Activated T-cell treated with anti-CD3 and anti-CD28 coated beads, Interleukin-2, amount 50 U/mL, for 4 hours (primary cell): Measurements from ENCODE around the gene ADAMTS6. TPM values are rescaled to one million over a fixed set of nuclear protein-coding genes. Genes with fewer than 3 reads are reported as not detected.

Source experiments
- ATAC-seq, 2 donors: fragments of 200-7000 bp; cut with Tn5 transposase; one replicate each; pipeline ENCODE4 v1.10.0; 2021
- DNase-seq: peaks from one replicate; pipeline ENCODE4 v3.0.0-alpha.2; 2020
- H3K27me3 Mint-ChIP-seq: one replicate; pipeline ENCODE4 v1.8.0; 2021; ENCODE audit warnings: low read depth, mixed read lengths
- H3K36me3 Mint-ChIP-seq: one replicate; pipeline ENCODE4 v1.8.0; 2022; ENCODE audit warnings: mixed read lengths; ENCODE audit not compliant: insufficient read depth
- H3K4me1 Mint-ChIP-seq: one replicate; pipeline ENCODE4 v1.8.0; 2021; ENCODE audit warnings: low read depth, mixed read lengths
- H3K4me3 Mint-ChIP-seq: one replicate; pipeline ENCODE4 v1.8.0; 2021; ENCODE audit warnings: mild to moderate bottlenecking, moderate library complexity, mixed read lengths
- H3K9me3 Mint-ChIP-seq: one replicate; pipeline ENCODE4 v1.8.0; 2021; ENCODE audit warnings: mixed read lengths
- total RNA-seq, 3 donors: library from RNA; stranded (reverse); gene quantifications; one replicate each; pipeline ENCODE4 v1.2.1, GENCODE V29; 2021

ADAMTS6 gene
- total RNA-seq, 3 donors from 2014 or later = 0.27 to 0.63 (median 0.61) TPM

DNA sequence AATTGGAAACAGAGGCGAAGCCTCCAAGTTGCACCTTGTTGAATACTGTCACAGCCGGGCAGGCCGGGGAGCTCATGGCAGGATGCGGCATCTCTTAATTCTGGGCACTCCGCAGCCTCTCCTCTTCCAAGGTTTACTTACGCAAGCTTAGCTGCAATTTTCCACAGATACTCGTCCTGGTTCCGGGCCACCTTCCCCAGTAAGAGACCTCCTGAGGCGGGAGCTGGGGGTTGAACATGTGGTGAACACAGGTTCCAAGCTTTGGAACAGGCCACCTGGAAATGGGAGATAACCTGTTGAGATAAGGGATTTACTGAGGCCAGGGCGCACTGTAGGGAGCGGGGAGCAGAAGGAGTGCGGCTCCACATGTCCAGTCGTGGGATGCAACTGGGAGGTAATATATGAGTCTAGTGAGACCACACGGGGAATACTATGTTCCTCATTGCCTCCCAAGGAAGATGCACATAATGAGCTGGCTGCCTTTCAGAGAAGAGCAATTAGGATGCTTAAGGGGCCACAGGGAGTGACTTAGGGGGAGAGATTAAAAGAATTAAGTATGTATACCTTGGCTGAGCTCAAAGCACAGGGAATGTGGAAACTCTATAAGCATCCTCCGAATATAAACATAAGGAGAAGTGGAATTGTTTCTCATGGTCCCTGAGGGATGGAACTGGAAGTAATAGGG is 377.8 kb downstream of the ADAMTS6 start:
- H3K36me3 Mint-ChIP-seq = no peaks in the 10 kb centered on the region
- peak overlapping the region; percentile 70 for H3K4me3 Mint-ChIP-seq
- ATAC-seq = no peak
- DNase-seq = no peak
- H3K9me3 Mint-ChIP-seq = no peaks in the 10 kb centered on the region
- peaks cover 28% of the 10 kb centered on the region for H3K4me1 Mint-ChIP-seq
- H3K27me3 Mint-ChIP-seq = no peaks in the 10 kb centered on the region

- Mint-ChIP-seq H3K9me3 (no peaks in the 10 kb centered on the region), H3K4me1 (peaks cover 28% of the 10 kb centered on the region), H3K36me3 (no peaks in the 10 kb centered on the region), H3K27me3 (no peaks in the 10 kb centered on the region), H3K4me3 (peak overlapping the region; percentile 79)
- DNase-seq (peak; percentile 33), ATAC-seq (peak; percentile 82 to 87)
Observed at GRCh38 chr5:65102976-65103711, 378.6 kb downstream of the ADAMTS6 start.

GRCh38 chr5:65102371-65102975 is 379.2 kb downstream of the ADAMTS6 start:
- peak overlapping the region; percentile 79 for H3K4me3 Mint-ChIP-seq
- H3K9me3 Mint-ChIP-seq = no peaks in the 10 kb centered on the region
- ATAC-seq (peak in 1 of 2 donors; percentile 12), DNase-seq (no peak)
- H3K27me3 Mint-ChIP-seq = no peaks in the 10 kb centered on the region
- H3K36me3 Mint-ChIP-seq = no peaks in the 10 kb centered on the region
- H3K4me1 Mint-ChIP-seq = peaks cover 28% of the 10 kb centered on the region

- peak overlapping the region; percentile 79 for H3K4me3 Mint-ChIP-seq
- ATAC-seq (no peak), DNase-seq (no peak)
- H3K27me3 Mint-ChIP-seq = no peaks in the 10 kb centered on the region
- no peaks in the 10 kb centered on the region for H3K9me3 Mint-ChIP-seq
- no peaks in the 10 kb centered on the region for H3K36me3 Mint-ChIP-seq
- H3K4me1 Mint-ChIP-seq = peaks cover 28% of the 10 kb centered on the region
Observed at GRCh38 chr5:65101632-65102100, 380.1 kb downstream of the ADAMTS6 start.

GRCh38 chr5:65100911-65101631 is 380.6 kb downstream of the ADAMTS6 start:
- Mint-ChIP-seq H3K27me3 (no peaks in the 10 kb centered on the region), H3K4me3 (peak overlapping the region; percentile 22), H3K9me3 (no peaks in the 10 kb centered on the region), H3K4me1 (peaks cover 28% of the 10 kb centered on the region), H3K36me3 (no peaks in the 10 kb centered on the region)
- DNase-seq = no peak
- no peak for ATAC-seq

Other genes with a start within 250 kb of the ADAMTS6 start
- gene CENPK, start 81.2 kb upstream of the ADAMTS6 start, total RNA-seq = 10 to 100 TPM; 24.4 to 34.9 (median 33.3) TPM
- 10 to 100 TPM; 41.1 to 44.1 (median 42.8) TPM for gene PPWD1, start 81.4 kb upstream of the ADAMTS6 start, total RNA-seq
- 1 to 10 TPM; 5.0 to 6.3 (median 5.5) TPM for gene TRIM23, start 142.4 kb upstream of the ADAMTS6 start, total RNA-seq
- 1 to 10 TPM; 7.2 to 8.0 (median 7.6) TPM for gene SHLD3, start 143.1 kb upstream of the ADAMTS6 start, total RNA-seq
- 10 to 100 TPM; 18.5 to 21.8 (median 18.7) TPM for gene TRAPPC13, start 143.1 kb upstream of the ADAMTS6 start, total RNA-seq
- 10 to 100 TPM in 1 of 3 donors, 1 to 10 TPM in 2; 9.2 to 11.0 (median 9.8) TPM for gene SGTB, start 240.2 kb upstream of the ADAMTS6 start, total RNA-seq
- gene NLN, start 240.3 kb upstream of the ADAMTS6 start, total RNA-seq = 10 to 100 TPM; 29.7 to 40.9 (median 38.8) TPM